ENCODE results near the gene TTC23L.

GRCh38 chr5:34897646-34898045 lies 58.7 kb downstream of the TTC23L start:
- no peak for TF ChIP-seq CTCF (IDR thresholded peaks at IDR 0.05)
- TF ChIP-seq POLR2A (IDR thresholded peaks at IDR 0.05): no peak
